HEK293 (cell line): Measurements from ENCODE around the gene CORO7.
"Not testable (repeated sequence)": the region's sequence is repeated elsewhere in the genome, so short reads cannot be mapped to it uniquely, and the experiment has no call there.

Source experiments
- CTCF ChIA-PET: fragments of 350-600 bp; formaldehyde crosslinking; extraction: SDS; loops from one replicate; lab custom pipeline; 2021; ENCODE audit warnings: antibody characterized with exemption; lab: Yijun Ruan, JAX
- POLR2A ChIA-PET: fragments of 300-600 bp; formaldehyde crosslinking; extraction: SDS; loops from one replicate; lab custom pipeline; 2020; ENCODE audit warnings: antibody characterized with exemption, inconsistent platforms; lab: Yijun Ruan, JAX
- H3K27ac ChIP-seq: fragments of 200-500 bp; sonication (Bioruptor generic); 2 replicates; pipeline ENCODE4 v1.5.1; 2014; ENCODE audit warnings: low read depth, low read length, control low read depth, inconsistent platforms; ENCODE audit errors: extremely low read depth
- H3K36me3 ChIP-seq, 2 experiments: fragments of 200-500 bp in 1 of 2; sonication (Bioruptor generic) in 1 of 2; 1 replicate in 1 of 2; 2 replicates in 1 of 2; pipeline ENCODE4 v1.5.1; 2014 to 2017; ENCODE audit warnings: inconsistent platforms in 2 of 2, low read length in 2 of 2; ENCODE audit not compliant: control insufficient read depth in 2 of 2, insufficient read depth in 1 of 2
- H3K4me1 ChIP-seq: fragments of 200-500 bp; sonication (Bioruptor generic); 2 replicates; pipeline ENCODE4 v1.5.1; 2014; ENCODE audit warnings: mild to moderate bottlenecking, low read length, inconsistent platforms; ENCODE audit not compliant: control insufficient read depth, insufficient read depth
- H3K4me3 ChIP-seq: 2 replicates; pipeline ENCODE4 v1.5.1; 2011; ENCODE audit warnings: low read depth, mild to moderate bottlenecking, control low read depth, low read length, moderate library complexity
- H3K9me3 ChIP-seq: fragments of 200-500 bp; sonication (Bioruptor generic); 2 replicates; pipeline ENCODE4 v1.5.1; 2014; ENCODE audit warnings: low read depth, low read length, inconsistent platforms; ENCODE audit not compliant: control insufficient read depth, insufficient read depth
- GLI4 ChIP-seq: fragments of 450-650 bp; formaldehyde crosslinking; IDR thresholded peaks from 2 replicates; pipeline ENCODE4 v1.5.1; 2016; ENCODE audit warnings: missing biosample characterization, missing genetic modification characterization
- KLF1 ChIP-seq: fragments of 450-650 bp; formaldehyde crosslinking; IDR thresholded peaks from 2 replicates; pipeline ENCODE4 v1.5.1; 2016; ENCODE audit warnings: missing biosample characterization, missing genetic modification characterization
- KLF16 ChIP-seq: fragments of 450-650 bp; formaldehyde crosslinking; IDR thresholded peaks from 2 replicates; pipeline ENCODE4 v1.5.1; 2017; ENCODE audit warnings: missing biosample characterization, missing genetic modification characterization
- REPIN1 ChIP-seq: fragments of 450-650 bp; formaldehyde crosslinking; IDR thresholded peaks from 2 replicates; pipeline ENCODE4 v1.5.1; 2017; ENCODE audit warnings: missing biosample characterization, missing genetic modification characterization, low read depth
- SP7 ChIP-seq: fragments of 450-650 bp; formaldehyde crosslinking; IDR thresholded peaks from 2 replicates; pipeline ENCODE4 v1.5.1; 2016; ENCODE audit warnings: missing biosample characterization, missing genetic modification characterization
- TRIM28 ChIP-seq: IDR thresholded peaks from 2 replicates; pipeline ENCODE4 v1.6.1; 2011; ENCODE audit warnings: low read length, control low read depth, borderline replicate concordance
- YY1 ChIP-seq: fragments of 450-650 bp; formaldehyde crosslinking; IDR thresholded peaks from 2 replicates; pipeline ENCODE4 v1.5.1; 2018; ENCODE audit warnings: missing biosample characterization, missing genetic modification characterization
- ZBTB7A ChIP-seq: fragments of 450-650 bp; formaldehyde crosslinking; IDR thresholded peaks from 2 replicates; pipeline ENCODE4 v1.5.1; 2016; ENCODE audit warnings: low read depth, missing biosample characterization, missing genetic modification characterization
- ZEB2 ChIP-seq: fragments of 450-650 bp; formaldehyde crosslinking; IDR thresholded peaks from 2 replicates; pipeline ENCODE4 v1.5.1; 2016; ENCODE audit warnings: missing biosample characterization, missing genetic modification characterization
- ZFP41 ChIP-seq: fragments of 450-650 bp; formaldehyde crosslinking; IDR thresholded peaks from 2 replicates; pipeline ENCODE4 v1.5.1; 2016; ENCODE audit warnings: missing biosample characterization, missing genetic modification characterization, borderline replicate concordance
- ZNF133 ChIP-seq: fragments of 450-650 bp; formaldehyde crosslinking; IDR thresholded peaks from 2 replicates; pipeline ENCODE4 v1.5.1; 2016; ENCODE audit warnings: missing biosample characterization, missing genetic modification characterization
- ZNF248 ChIP-seq: fragments of 450-650 bp; formaldehyde crosslinking; IDR thresholded peaks from 2 replicates; pipeline ENCODE4 v1.5.1; 2017; ENCODE audit warnings: missing biosample characterization, missing genetic modification characterization
- ZNF302 ChIP-seq: fragments of 450-650 bp; formaldehyde crosslinking; IDR thresholded peaks from 2 replicates; pipeline ENCODE4 v1.5.1; 2016; ENCODE audit warnings: missing biosample characterization, missing genetic modification characterization, low read depth
- ZNF510 ChIP-seq: fragments of 450-650 bp; formaldehyde crosslinking; IDR thresholded peaks from 2 replicates; pipeline ENCODE4 v1.5.1; 2018; ENCODE audit warnings: mild to moderate bottlenecking, missing genetic modification characterization, missing biosample characterization; ENCODE audit not compliant: insufficient replicate concordance
- ZNF571 ChIP-seq: fragments of 450-650 bp; formaldehyde crosslinking; IDR thresholded peaks from 2 replicates; pipeline ENCODE4 v1.5.0; 2017; ENCODE audit warnings: missing biosample characterization, missing genetic modification characterization
- ZNF610 ChIP-seq: fragments of 450-650 bp; formaldehyde crosslinking; IDR thresholded peaks from 2 replicates; pipeline ENCODE4 v1.5.1; 2016; ENCODE audit warnings: missing biosample characterization, missing genetic modification characterization, borderline replicate concordance
- ZNF624 ChIP-seq: fragments of 450-650 bp; formaldehyde crosslinking; IDR thresholded peaks from 2 replicates; pipeline ENCODE4 v1.5.1; 2017; ENCODE audit warnings: missing biosample characterization, missing genetic modification characterization
- ZNF660 ChIP-seq: fragments of 450-650 bp; IDR thresholded peaks from 2 replicates; pipeline ENCODE4 v1.5.1; 2018; ENCODE audit warnings: missing biosample characterization, mild to moderate bottlenecking, missing genetic modification characterization
- ZNF785 ChIP-seq: fragments of 450-650 bp; formaldehyde crosslinking; IDR thresholded peaks from 2 replicates; pipeline ENCODE4 v1.5.1; 2016; ENCODE audit warnings: missing biosample characterization, missing genetic modification characterization
- ZNF837 ChIP-seq: fragments of 450-650 bp; formaldehyde crosslinking; IDR thresholded peaks from 2 replicates; pipeline ENCODE4 v1.5.1; 2016; ENCODE audit warnings: missing biosample characterization, missing genetic modification characterization
- TF ChIP-seq, protein P1 (sequence below): fragments of 450-650 bp; formaldehyde crosslinking; IDR thresholded peaks from 2 replicates; pipeline ENCODE4 v1.5.1; 2017; ENCODE audit warnings: missing biosample characterization, missing genetic modification characterization
- TF ChIP-seq, protein P2 (sequence below): fragments of 450-650 bp; formaldehyde crosslinking; IDR thresholded peaks from 2 replicates; pipeline ENCODE4 v1.5.1; 2016; ENCODE audit warnings: missing biosample characterization, missing genetic modification characterization
- TF ChIP-seq, protein P3 (sequence below): fragments of 450-650 bp; formaldehyde crosslinking; IDR thresholded peaks from 2 replicates; pipeline ENCODE4 v1.5.1; 2016; ENCODE audit warnings: missing biosample characterization, missing genetic modification characterization
- TF ChIP-seq, protein P4 (sequence below): fragments of 450-650 bp; formaldehyde crosslinking; IDR thresholded peaks from 2 replicates; pipeline ENCODE4 v1.5.1; 2016; ENCODE audit warnings: missing biosample characterization, missing genetic modification characterization

The CORO7 gene

DNA sequence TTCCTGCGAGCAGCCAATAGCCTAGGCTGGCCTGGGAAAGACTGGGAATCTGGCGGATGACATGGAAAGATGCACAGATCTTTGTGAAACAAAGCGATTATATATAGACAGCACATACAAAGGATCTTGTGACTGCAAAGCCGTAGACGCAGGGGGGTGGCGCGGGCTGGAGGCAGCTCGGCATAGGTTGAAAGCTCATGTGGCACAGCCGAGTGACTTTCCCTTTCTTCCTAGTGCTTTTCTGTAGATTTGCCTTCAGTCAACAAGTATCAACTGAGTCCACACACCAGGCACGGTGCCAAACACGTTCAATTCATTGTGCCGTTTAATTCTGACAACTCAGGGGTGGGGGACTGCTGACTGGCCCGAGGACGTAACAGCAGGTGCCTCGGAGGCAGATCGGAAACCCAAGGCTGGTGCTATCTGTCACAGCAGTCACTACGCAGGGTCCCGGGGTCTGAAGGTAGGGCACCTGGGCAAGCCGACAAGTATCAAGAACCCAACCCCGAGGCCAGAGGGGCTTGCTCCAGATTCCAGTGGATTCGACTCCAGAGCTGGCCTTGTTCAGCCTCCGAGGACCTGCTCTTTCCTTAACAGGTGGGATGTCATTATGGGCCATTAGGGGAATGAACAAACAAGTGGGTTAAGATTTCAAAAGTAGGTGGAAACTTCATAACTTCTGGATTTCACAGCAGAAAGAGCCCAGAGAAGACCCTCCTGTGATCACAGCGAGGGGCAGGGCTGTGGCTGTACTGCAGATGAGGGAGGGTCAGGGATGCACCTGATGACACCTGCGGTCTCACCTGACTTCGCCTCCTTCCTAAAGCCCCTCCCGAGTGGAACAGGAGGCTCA lies 71.2 kb downstream of the CORO7 start (continued):
- TF ChIP-seq, protein P1, sequence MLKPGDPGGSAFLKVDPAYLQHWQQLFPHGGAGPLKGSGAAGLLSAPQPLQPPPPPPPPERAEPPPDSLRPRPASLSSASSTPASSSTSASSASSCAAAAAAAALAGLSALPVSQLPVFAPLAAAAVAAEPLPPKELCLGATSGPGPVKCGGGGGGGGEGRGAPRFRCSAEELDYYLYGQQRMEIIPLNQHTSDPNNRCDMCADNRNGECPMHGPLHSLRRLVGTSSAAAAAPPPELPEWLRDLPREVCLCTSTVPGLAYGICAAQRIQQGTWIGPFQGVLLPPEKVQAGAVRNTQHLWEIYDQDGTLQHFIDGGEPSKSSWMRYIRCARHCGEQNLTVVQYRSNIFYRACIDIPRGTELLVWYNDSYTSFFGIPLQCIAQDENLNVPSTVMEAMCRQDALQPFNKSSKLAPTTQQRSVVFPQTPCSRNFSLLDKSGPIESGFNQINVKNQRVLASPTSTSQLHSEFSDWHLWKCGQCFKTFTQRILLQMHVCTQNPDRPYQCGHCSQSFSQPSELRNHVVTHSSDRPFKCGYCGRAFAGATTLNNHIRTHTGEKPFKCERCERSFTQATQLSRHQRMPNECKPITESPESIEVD = no peak
- TF ChIP-seq ZNF302 (tag by site-specific recombination) = no peak
- TF ChIP-seq SP7 (tag by site-specific recombination) = no peak
- no peak for TF ChIP-seq ZNF133 (tag by site-specific recombination)
- 0 out of 2 replicates have a peak, but pooled peaks have one; percentile 12 for TF ChIP-seq ZEB2 (tag by site-specific recombination)
- no peak for TF ChIP-seq TRIM28
- TF ChIP-seq ZBTB7A (tag by site-specific recombination) = no peak
- TF ChIP-seq ZNF571 (tag by site-specific recombination) = no peak

DNA sequence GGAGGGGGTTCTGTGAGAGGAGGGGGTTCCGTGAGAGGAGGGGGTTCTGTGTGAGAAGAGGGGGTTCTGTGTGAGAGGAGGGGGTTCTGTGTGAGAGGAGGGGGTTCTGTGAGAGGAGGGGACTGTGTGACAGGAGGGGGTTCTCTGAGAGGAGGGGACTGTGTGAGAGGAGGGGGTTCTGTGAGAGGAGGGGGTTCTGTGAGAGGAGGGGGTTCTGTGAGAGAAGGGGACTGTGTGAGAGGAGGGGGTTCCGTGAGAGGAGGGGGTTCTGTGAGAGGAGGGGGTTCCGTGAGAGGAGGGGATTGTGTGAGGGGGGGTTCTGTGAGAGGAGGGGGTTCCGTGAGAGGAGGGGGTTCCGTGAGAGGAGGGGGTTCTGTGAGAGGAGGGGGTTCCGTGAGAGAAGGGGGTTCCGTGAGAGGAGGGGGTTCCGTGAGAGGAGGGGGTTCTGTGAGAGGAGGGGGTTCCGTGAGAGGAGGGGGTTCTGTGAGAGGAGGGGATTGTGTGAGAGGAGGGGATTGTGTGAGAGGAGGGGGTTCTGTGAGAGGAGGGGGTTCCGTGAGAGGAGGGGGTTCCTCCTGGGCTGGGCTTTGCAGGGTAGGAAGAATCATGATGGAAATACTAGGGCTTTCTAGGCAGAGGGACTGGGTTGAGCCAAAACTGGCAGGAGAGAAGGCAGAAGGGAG lies 72.0 kb downstream of the CORO7 start:
- H3K4me1 ChIP-seq, CTCF ChIA-PET, H3K27ac ChIP-seq, POLR2A ChIA-PET, H3K4me3 ChIP-seq, H3K9me3 ChIP-seq: not testable (repeated sequence)
- peaks cover 0 to 36% of the 10 kb centered on the region in 2 experiments; a peak in 2 of 3 replicates for H3K36me3 ChIP-seq

DNA sequence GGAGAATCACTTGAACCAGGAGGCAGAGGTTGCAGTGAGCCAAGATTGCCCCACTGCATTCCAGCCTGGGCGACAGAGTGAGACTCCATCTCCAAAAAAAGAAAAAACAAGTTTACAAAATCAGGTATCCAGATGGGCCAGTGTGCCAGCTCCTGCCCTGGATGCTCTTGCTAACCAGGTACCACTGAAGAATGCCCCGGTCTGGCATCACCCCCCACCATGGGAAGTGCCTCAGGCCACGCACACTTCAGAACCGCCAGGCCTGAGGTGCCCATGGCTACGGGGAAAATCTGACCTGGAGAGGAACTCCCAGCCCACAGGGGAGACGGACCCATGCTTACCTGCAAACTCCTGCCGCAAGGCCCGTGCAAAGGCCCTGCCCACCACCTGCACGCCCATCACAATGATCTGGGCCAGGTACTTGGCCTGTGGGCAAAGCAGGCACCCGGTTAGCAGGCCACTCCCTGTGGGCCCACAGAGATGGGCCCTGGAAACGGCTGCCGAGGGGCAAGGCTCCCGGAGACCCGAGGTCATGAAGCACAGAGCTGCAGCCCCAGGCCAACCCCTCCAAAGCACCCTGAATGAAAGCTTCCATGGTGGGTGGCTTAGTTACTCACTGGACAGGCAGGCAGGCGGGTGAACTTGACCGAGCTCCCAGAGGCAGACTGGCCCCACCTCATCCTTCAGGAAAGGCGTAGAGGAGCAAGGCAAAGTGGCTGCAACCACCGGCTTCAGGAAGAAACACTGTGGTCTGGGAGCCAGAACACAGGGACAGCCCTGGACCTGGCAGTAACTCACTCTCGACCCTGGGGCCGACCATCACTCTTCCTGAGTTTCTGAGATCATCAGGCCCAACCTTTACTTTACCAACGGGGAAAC lies 73.3 kb downstream of the CORO7 start:
- Histone ChIP-seq H3K4me1 (peaks cover 9% of the 10 kb centered on the region), H3K27ac (no peak overlapping the region), H3K36me3 (peaks cover 0 to 36% of the 10 kb centered on the region in 2 experiments; a peak in 2 of 3 replicates), H3K9me3 (no peaks in the 10 kb centered on the region), H3K4me3 (no peak overlapping the region)
- POLR2A ChIA-PET = interaction anchor here (0.6 kb wide), 1 partner anchor 37 kb away, joined by 6 read pairs; no protein-coding TSS in a partner anchor
- CTCF ChIA-PET = interaction anchor here (2.9 kb wide), 1 partner anchor 60 kb away, joined by 22 read pairs; no protein-coding TSS in a partner anchor
- TF ChIP-seq KLF1 (tag by site-specific recombination) = no peak
- TF ChIP-seq, protein P2, sequence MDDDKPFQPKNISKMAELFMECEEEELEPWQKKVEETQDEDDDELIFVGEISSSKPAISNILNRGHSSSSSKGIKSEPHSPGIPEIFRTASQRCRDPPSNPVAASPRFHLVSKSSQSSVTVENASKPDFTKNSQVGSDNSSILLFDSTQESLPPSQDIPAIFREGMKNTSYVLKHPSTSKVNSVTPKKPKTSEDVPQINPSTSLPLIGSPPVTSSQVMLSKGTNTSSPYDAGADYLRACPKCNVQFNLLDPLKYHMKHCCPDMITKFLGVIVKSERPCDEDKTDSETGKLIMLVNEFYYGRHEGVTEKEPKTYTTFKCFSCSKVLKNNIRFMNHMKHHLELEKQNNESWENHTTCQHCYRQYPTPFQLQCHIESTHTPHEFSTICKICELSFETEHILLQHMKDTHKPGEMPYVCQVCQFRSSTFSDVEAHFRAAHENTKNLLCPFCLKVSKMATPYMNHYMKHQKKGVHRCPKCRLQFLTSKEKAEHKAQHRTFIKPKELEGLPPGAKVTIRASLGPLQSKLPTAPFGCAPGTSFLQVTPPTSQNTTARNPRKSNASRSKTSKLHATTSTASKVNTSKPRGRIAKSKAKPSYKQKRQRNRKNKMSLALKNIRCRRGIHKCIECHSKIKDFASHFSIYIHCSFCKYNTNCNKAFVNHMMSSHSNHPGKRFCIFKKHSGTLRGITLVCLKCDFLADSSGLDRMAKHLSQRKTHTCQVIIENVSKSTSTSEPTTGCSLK = no peak
- no peak for TF ChIP-seq ZNF248
- no peak for TF ChIP-seq YY1 (tag by site-specific recombination)
- no peak for TF ChIP-seq REPIN1 (tag by site-specific recombination)
- no peak for TF ChIP-seq ZFP41
- no peak for TF ChIP-seq ZEB2 (tag by site-specific recombination)
- no peak for TF ChIP-seq ZNF510 (tag by site-specific recombination)
- no peak for TF ChIP-seq ZNF624 (tag by site-specific recombination)
- TF ChIP-seq, protein P3, sequence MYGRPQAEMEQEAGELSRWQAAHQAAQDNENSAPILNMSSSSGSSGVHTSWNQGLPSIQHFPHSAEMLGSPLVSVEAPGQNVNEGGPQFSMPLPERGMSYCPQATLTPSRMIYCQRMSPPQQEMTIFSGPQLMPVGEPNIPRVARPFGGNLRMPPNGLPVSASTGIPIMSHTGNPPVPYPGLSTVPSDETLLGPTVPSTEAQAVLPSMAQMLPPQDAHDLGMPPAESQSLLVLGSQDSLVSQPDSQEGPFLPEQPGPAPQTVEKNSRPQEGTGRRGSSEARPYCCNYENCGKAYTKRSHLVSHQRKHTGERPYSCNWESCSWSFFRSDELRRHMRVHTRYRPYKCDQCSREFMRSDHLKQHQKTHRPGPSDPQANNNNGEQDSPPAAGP (tag by site-specific recombination) = no peak
- no peak for TF ChIP-seq ZNF837 (tag by site-specific recombination)
- TF ChIP-seq ZNF610 = no peak
- no peak for TF ChIP-seq ZNF660 (tag by site-specific recombination)
- TF ChIP-seq, protein P4, sequence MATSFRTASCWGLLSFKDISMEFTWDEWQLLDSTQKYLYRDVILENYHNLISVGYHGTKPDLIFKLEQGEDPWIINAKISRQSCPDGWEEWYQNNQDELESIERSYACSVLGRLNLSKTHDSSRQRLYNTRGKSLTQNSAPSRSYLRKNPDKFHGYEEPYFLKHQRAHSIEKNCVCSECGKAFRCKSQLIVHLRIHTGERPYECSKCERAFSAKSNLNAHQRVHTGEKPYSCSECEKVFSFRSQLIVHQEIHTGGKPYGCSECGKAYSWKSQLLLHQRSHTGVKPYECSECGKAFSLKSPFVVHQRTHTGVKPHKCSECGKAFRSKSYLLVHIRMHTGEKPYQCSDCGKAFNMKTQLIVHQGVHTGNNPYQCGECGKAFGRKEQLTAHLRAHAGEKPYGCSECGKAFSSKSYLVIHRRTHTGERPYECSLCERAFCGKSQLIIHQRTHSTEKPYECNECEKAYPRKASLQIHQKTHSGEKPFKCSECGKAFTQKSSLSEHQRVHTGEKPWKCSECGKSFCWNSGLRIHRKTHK = no peak
- no peak for TF ChIP-seq ZNF785
- no peak for TF ChIP-seq KLF16 (tag by site-specific recombination)
- no peak for TF ChIP-seq GLI4 (tag by site-specific recombination)
